Body of pancreas (tissue), 4 donors: ENCODE data around the gene ADCY2.

Experiments
- POLR2A ChIP-seq, 3 donors: fragments of 450-650 bp; IDR thresholded peaks; one replicate each; pipeline ENCODE4 v1.6.1; 2016; ENCODE audit warnings: antibody characterized with exemption in 3 of 3, mild to moderate bottlenecking in 2 of 3
- TF ChIP-seq, protein P1 (sequence below), 7 experiments: fragments of 450-650 bp in 4 of 7; fragments of 200-600 bp in 3 of 7; sonication (generic) in 3 of 7; IDR thresholded peaks; one replicate each; pipeline ENCODE4 v1.5.1; 2016 to 2019; ENCODE audit warnings: antibody characterized with exemption in 7 of 7

DNA sequence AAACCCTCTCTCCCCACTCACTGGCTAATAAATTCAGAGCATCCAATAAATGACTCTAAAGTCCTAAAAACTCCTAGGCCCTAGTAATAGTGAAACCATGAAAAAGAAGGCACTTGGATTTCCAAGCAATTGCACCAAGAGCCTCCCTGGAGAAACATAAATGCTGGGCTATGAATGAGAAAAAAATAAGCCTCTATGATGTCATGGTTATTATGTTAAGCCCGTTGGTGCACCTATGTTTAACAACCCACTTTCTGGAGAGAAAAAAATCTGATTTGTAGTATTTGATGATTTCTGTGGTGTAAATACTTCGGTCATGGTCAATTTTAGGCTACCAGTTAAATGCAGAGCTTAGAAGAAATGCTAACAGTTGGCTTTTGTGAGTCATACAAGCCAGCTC, 446.6 kb downstream of the ADCY2 start:
- TF ChIP-seq POLR2A (IDR thresholded peaks at IDR 0.05) = no peak
- TF ChIP-seq, protein P1, sequence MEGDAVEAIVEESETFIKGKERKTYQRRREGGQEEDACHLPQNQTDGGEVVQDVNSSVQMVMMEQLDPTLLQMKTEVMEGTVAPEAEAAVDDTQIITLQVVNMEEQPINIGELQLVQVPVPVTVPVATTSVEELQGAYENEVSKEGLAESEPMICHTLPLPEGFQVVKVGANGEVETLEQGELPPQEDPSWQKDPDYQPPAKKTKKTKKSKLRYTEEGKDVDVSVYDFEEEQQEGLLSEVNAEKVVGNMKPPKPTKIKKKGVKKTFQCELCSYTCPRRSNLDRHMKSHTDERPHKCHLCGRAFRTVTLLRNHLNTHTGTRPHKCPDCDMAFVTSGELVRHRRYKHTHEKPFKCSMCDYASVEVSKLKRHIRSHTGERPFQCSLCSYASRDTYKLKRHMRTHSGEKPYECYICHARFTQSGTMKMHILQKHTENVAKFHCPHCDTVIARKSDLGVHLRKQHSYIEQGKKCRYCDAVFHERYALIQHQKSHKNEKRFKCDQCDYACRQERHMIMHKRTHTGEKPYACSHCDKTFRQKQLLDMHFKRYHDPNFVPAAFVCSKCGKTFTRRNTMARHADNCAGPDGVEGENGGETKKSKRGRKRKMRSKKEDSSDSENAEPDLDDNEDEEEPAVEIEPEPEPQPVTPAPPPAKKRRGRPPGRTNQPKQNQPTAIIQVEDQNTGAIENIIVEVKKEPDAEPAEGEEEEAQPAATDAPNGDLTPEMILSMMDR (IDR thresholded peaks at IDR 0.05) = no peak
